Gastroesophageal sphincter (tissue), 3 donors: ENCODE measurements around the gene PMVK.

Experiments
- EP300 ChIP-seq: sonication (generic); formaldehyde crosslinking; IDR thresholded peaks from one replicate; pipeline ENCODE4 v1.6.1; 2017; ENCODE audit warnings: antibody characterized with exemption, mild to moderate bottlenecking
- POLR2A ChIP-seq, 2 donors: fragments of 450-650 bp; IDR thresholded peaks; one replicate each; pipeline ENCODE4 v1.6.1; 2017; ENCODE audit warnings: antibody characterized with exemption in 2 of 2, mild to moderate bottlenecking in 2 of 2, moderate library complexity in 1 of 2
- TF ChIP-seq, protein P1 (sequence below), 4 experiments: fragments of 200-600 bp in 2 of 4; fragments of 450-650 bp in 2 of 4; sonication (generic) in 1 of 4; IDR thresholded peaks; one replicate each; pipeline ENCODE4 v1.5.1; 2017 to 2019; ENCODE audit warnings: antibody characterized with exemption in 4 of 4, mild to moderate bottlenecking in 2 of 4, moderate library complexity in 2 of 4

DNA sequence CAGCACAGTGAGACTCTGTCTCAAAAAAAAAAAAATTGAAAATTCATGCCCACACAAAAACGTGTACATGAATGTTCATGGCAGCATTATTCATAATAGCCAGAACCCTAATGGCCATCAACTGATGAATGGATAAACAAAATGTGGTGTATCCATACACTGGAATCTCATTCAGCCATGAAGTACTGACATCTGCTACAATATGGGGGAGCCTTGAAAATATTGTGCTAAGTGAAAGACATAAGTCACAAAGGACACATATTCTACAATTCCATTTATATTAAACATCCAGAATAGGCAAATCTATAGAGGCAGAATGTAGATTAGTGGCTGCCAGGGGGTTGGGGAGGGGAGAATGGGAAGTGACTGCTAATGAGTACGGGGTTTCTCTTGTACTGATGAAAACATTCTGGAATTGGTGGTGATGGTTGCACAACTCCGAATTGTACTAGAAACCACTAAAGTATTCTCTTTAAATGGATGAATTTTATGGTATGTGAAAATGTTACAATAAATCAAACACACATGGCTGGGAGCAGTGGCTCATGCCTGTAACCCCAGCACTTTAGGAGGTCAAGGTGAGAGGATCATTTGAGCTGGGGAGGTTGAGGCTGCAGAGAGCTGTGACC lies 33.5 kb downstream of the PMVK start:
- TF ChIP-seq EP300 = no peak
- TF ChIP-seq, protein P1, sequence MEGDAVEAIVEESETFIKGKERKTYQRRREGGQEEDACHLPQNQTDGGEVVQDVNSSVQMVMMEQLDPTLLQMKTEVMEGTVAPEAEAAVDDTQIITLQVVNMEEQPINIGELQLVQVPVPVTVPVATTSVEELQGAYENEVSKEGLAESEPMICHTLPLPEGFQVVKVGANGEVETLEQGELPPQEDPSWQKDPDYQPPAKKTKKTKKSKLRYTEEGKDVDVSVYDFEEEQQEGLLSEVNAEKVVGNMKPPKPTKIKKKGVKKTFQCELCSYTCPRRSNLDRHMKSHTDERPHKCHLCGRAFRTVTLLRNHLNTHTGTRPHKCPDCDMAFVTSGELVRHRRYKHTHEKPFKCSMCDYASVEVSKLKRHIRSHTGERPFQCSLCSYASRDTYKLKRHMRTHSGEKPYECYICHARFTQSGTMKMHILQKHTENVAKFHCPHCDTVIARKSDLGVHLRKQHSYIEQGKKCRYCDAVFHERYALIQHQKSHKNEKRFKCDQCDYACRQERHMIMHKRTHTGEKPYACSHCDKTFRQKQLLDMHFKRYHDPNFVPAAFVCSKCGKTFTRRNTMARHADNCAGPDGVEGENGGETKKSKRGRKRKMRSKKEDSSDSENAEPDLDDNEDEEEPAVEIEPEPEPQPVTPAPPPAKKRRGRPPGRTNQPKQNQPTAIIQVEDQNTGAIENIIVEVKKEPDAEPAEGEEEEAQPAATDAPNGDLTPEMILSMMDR (IDR thresholded peaks at IDR 0.05) = no peak
- no peak for TF ChIP-seq POLR2A (IDR thresholded peaks at IDR 0.05)
